Measurements from ENCODE around the gene TEDC2.

Gene TEDC2

DNA sequence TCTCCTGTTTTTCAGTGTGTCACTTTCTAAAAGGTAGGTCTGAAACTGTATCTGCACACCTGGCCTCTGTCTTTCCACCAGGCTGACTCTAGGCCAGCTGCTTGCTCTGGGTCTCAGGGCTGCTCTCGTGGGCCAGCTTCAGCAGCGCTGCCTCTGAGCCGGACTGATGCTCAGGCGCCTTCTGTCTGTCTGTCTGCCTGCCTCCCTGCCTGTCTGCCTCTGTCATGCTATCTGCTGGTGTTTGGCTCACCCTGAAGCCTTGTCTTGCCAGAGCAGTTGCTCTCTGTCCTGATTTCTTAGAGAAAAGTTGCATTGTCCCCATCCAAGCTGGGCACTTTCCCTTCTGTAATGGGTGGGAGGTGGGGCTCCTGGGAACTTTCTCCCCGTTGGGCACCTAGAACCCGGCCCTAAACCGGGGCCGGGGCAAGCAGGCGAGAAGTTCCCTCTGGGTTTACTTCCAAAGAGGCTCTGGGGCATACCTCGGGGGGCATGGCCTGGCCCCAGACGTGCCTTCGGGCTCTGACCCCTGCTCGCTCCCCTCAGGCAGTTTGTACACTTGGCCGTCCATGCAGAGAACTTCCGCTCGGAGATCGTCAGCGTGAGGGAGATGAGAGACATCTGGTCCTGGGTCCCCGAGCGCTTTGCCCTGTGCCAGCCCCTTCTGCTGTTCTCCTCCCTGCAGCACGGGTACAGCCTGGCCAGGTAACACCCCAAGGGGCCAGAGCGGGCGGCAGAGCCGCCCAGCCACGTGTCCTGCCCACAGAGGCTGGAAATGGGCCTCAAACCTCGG, 38.0 kb downstream of the TEDC2 start:
- DNase-seq: no peak

DNA sequence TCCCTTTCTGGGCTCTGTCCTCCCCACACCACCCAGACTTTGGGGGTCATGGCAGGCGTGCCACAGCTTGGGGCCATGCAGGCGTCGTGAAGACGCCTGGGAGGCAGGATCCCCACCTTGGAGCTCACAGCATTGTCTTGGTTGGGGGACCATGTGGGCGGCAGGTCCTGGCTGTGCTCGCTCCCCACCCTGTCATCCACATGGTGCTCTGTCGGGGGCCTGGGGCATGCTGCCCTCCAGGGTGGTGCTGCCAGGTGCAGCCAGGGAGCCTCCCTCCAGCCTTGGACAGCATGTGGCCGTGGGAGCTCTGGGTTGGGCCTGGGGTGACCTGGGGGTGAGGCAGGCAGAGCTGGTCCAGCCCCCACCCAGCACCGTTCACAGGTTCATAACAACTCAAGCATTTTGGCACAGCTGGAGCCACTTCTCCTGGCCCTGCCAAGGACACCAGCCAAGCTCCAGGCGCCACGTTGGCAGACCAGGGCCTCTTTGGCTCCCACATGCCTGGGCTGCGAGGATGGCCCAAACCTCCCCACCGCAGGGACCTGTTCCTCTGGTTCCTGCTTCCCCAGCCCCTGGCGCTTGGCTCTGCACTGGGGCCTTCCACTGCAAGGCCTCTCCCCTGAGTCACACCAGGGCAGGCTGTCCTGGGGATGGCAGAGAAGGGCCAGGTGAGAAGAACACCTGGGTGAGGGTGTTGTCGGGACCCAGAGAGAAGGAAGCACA, 38.8 kb downstream of the TEDC2 start:
- no peak for DNase-seq

DNA sequence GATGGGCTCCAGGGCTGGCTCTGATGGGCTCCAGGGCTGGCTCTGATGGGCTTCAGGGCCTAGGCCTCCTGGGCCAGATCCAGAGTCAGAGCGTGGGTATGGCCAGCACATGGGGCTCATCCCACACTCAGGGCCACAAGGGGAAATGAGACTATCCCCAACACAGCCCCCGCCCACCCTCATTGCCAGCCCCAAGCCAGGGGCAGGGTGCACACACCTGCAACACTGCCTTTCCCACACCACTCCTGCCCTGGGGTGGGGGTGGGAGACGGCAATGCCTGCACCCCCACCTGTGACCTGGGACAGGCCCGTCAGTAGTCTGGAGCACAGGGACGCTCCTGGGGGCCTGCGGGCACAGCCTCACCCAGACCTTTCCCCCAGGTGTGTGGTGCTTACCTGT, 39.5 kb downstream of the TEDC2 start:
- no peak for DNase-seq

DNA sequence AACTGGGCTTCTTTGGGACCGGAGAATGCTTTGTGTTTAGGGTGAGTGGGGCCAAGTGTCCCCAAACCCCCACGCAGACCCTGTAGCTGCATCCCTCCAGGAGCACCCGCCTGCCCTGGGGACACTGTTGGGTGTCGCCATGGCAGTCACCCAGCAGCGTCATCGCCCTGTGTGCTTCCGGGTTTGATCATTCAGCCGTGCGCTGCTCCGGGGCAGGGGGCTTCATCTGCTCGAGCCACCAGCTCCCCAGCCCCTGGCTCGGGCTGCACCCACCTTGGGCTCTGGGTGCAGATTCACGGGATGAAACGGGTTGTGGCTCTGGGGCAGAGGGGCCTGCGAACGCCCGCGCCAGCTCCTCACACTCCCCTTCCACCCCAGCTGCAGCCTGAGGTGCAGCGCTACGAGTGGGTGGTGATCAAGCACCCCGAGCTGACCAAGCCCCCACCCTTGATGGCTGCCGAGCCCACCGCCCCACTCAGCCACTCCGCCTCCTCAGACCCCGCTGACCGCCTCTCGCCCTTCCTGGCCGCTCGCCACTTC, 40.1 kb downstream of the TEDC2 start:
- DNase-seq: no peak

DNA sequence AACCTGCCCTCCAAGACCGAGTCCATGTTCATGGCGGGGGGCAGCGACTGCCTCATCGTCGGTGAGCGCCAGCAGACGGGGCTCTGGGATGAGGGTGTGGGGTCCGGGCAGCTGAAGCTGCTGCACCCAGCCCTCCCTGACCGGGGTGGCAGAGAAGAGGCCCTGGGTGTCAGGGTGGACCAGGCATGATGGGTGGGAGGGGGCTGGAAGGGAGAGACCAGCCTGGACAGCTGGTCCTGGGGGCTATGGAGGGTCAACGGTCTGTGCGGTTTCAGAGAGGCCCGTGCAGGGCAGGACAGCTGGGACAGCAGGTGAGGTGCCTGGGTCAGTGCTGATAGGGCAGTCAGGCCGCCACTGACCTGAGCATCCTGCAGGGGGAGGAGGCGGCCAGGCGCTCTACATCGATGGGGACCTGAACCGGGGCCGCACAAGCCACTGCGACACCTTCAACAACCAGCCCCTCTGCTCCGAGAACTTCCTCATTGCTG, 40.6 kb downstream of the TEDC2 start:
- no peak for DNase-seq

DNA sequence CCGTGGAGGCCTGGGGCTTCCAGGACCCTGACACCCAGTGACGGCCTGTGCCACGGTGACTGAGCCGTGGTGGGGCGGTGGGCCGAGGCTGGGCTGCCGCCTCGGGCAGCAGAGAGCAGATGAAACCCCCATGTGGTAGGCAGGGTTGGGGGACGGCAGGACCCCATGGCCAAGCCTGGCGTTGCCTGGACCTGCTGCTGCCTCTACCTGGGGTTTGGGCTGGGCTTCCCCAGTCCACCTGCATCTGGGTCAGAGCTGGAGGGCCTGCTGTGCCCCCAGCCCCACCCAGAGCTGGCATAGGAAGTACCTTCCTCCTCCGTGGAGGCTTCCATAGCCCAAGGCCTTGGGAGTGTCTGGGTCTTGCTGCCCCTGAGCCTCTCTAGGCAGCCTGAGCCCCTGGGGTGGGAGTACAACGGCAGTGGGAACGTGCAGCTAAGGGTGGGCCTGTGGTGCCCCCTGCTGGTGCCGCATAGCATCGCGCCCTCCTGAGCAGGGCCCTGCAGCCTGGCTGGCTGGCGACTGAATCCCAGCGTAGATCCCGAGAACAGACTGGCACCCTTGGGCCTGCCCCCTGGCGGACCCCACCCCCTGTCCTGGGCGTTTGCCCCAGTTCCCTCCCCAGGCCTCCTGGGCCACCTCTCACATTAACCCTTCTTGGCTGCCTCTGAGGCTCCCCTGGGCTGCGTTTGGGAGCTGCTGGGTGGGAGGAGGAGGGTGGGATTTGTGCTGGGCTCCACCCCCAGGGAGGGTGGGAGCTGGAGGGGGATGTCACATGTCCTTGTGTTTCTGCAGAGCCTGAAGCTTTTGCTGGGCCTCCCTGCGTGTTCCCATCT, 41.2 kb downstream of the TEDC2 start:
- DNase-seq: peak; percentile 66 to 92

DNA sequence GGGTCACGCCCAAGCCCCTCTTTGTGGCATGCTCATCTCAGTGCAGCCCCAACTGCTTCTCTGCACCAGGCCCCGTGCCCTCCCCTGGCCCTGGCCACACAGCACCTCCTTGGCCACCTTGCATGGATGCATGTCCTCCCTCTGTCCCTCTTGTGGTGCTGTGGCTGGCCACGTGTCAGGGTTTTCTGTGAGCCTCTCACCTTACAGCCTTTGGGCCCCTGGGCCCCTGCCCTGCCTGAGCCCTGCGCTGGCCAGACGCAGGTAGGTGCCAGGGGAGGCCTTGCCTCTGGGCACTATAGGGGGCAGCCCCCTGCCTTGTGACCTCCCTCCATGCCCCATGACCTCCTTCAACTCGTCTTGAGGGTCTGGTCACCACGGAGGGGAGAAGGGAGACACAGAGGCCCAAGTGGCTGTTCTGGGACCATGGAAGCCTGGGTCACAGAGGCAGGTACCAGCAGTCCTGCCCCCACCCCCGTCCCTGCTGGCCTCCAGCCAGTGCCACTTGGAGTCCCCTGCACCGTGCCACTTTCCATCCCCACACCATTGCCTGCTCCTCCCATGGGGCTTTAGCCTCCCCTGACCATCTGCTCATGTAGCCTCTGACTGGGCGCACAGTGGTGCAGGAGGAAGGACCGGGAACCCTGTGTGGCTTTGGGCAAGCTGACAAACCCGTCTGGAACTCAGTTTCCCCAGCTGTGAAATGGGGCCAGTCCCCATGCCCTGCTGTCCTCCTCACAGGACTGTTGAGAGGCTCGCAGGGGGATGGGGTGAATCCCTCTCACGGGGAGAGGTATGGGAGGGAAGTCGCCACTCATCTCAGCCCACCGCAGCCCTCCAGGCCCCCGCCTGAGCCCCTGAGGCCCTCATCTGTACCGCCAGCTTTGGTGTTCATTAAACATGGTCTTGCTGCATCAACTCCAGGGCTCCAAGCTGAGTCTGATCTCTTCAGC, 42.3 kb downstream of the TEDC2 start:
- no peak for DNase-seq

DNA sequence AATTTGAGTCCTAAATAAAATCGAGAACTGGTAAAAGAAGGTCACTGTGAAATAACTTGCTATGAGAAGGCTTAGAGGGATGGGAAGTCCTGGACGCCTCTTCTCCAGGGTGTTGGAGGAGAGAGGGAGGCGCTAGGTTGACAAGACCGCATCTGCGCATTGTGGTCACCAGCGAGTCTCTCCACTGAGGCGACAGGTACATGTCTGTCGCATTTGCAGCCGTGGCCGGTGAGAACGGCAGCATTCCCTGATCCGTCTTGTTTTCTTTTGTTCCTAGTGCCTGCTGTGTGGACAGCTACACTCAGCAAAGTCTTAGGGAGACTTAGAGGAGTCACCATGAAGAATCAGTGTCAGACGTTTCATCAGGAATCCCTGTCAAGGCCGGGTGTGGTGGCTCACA, 45.8 kb downstream of the TEDC2 start:
- DNase-seq: no peak

DNA sequence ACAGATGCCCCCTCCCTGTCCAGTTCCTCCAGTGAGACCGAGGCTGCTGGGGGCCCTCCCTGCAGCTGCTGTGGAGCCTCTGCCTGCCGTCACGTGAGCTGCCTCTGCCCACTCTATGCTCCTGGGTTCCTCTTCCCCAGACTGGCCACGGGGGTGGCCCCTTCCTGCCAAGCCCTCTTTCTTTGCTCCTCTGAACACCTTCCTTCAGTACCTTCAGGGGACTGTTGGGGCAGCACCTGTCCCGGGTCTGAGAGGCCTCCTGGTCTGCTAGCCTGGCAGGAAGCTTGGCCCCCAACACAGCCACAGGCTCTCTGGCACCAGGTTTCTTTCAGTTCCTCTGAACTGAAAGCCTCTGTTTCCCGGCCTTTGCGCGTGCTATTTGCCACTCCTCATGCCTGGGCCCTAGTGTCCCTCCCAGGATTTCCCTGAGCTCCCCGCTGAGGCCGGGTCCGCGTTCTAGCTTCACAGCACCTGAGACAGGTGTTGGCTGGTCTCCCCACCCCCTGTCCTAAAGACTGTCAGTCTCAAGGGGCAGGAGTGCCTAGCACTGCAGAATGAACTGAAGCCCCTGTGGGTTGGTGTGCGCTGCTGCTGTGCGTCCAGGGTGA, 47.2 kb downstream of the TEDC2 start:
- DNase-seq: peak; percentile 61 to 63

DNA sequence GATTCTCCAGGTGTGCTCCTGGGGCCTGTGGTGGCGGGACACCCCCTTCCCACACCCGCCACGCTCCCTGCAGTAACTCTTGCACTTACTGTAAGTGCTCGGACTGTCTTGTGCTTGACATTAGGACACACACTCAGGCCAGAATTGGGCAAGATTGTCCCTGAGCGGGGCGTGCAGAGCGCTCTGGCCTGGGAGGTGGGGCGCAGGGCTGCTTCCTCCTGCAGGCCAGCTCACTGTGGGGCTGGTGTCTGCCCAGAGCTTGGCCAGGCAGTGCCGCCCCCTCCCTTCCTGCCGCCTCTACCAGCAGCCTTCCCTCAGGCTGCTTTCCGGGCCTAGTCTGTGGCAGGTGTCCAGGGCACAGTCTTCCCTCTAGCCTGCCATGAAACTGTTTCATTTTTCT, 47.8 kb downstream of the TEDC2 start:
- DNase-seq: peak; percentile 75 to 77

DNA sequence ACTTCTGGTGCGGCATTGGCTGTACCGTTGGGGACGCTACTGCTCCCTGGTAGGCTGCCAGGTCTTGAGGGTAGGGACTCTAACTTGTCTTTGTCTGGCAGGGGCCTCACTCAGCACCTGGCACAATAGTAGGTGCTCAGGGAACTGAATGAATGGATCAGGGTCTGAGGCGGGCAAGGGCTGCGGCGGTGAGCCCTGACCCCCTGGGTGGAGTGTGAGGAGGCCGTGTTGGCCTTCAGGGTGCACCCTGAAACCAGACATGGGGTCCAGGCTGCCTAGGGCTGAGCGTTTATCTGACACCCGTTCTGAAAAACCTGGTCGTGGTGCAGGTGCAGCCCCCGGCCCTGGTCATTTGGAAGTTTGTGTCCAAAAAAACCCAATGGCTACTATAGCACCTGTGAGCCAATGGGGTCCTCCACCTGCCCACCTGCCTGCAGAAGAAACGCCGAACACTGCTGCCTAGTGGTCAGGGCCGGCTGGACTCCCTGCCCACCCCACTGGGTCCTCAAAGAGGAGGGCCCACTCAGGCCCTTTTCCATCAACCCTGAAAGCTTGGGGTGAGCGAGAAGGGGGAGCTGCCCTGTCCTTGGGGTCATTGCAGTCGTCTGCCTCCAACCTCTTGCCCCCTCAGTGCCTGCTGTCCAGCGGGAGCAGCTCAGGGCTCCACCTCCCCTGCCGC, 49.0 kb downstream of the TEDC2 start:
- DNase-seq: no peak

DNA sequence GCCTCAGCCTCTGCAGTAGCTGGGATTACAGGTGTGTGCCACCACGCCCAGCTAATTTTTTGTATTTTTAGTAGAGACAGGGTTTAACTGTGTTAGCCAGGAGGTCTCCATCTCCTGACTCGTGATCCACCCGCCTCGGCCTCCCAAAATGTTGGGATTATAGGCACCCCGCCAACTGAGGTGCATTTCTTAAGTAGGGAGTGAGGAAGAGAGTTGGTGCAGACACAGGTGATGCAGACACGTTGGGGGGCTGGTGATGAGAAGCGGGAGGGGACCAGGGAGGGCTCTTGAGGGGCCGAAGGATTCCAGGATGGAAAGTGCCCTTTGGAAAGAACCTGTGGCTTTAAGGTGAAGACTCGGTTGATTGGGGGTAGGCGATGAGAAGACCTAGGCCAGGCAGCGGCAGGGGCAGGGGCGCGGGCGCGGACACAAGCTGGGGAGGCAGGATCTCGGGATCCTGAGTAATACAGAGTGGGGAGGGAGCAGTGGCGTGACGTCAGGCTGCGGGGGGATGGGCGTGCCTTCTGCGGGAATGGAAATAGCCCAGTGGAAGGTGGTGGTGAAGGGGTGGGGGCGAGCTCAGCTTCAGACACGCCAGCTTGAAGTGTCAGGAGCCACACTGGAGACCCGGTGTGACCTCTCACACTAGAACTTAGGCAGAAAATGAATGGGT, 51.4 kb downstream of the TEDC2 start:
- peak in 1 of 2 donors; percentile 34 for DNase-seq

DNA sequence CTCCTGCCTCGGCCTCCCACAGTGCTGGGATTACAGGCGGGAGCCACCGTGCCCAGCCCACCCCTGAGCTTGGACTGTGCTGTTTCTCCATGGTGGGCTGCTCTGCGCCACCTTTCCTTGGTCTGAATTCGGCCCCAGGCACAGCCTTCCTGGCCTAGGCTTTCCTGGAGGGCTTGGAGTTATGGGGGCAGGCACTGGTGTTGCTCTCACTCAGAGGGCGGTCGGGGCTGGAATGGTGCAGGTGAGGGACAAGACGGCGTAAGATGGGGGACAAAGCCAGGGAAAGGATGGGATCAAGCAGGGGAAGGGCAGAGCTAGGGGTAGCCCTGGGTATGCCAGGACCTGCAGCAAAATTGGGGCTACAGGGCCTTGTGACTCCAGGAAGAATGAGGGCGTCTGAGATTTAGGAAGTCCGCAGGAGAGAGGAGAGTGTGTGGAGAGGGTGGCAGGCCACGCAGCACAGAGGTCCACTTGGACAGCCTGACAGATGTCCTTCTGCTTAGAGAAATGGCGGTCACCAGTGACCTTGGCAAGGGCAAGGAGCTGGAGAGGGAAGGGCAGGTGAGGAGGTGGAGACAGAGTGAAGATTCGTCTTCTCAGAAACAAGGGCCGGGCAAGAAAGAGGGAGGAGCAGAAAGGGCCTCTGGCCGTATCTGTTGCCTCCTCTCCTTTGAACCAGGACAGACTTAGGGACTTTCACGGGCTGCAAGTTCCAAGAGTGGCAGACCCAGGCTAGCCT, 52.3 kb downstream of the TEDC2 start:
- no peak for DNase-seq

DNA sequence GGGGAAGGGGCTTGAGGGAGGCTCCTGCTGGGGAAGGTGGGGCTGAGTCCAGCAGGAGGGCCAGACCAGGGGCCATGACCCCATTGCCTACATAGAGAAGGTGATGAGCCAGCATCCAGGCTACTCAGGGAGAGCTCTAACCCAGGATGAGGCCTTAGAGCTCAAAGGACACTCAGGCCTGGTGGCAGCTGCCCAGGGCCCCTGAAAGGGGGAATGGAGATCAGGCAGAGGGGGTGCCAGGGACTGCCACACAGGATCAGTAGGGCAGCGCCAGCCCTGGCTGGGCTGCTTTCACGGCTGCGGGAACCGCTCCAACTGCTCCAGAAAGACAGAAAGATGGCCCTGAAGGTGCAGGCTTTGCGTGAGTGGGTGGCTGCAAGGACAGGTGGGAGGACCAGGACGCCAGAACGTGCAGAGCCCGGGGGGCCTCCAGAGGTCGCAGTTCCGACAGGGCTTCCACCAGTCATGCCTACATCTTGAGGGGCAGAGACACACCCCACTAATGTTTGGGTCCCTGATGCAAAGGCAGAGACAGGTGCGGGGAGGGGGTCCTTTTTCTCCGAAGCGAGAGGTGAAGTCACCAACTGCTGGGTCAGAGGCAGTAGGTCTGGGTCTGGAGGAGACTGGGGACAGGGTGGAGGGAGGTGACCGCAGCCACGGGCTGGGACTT, 53.0 kb downstream of the TEDC2 start:
- DNase-seq: no peak

DNA sequence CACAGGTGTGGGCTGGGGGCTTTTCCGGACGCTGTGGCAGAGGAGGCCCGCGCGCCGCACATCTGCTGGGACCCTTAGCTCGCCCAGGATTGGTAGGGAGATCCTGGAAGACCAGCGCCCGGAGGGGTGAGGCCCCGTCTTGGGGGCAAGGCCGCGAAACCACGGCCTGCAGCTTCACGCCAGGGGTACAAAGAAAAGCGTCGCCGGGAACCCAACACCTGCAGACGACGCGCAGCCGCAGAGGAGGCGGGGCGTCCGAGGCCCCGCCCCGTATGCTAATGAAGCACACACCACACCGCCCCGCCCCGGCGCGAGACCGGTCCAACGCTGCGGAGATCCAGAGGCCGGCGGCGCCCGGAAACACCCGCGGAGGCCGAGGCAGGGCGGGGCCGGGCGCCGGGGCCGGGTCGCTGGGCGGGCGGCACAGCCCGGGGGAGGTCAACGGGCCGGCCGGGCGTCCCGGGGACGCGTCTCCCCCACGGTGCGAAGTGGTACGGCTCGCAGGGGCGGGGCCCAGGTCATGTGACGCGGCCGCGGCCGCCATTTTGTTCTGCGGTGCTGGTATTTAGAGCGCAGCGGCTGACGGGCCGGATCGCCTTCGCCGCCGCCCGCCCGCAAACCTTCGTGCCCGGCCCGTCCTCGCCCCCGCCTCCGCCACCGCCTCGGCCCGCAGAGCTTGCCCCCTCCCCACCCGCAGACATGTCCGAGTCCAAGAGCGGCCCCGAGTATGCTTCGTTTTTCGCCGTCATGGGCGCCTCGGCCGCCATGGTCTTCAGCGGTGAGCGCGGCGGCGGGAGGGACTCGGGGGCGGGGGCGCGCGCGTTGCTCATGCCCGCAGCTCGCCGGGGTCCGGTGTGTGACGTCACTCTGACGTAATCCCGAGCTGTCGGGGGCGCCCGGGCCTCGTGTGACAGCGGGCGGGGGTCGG, 53.8 kb downstream of the TEDC2 start, which contains the start of gene ATP6V0C:
ATP6V0C (plus strand) TSS at position 548 of the 928 bp plus-strand sequence; CDS start at position 700, 152 bp downstream.
- peak; percentile 84 to 95 for DNase-seq
